Measurements from ENCODE around the gene CA9.

The CA9 gene

DNA sequence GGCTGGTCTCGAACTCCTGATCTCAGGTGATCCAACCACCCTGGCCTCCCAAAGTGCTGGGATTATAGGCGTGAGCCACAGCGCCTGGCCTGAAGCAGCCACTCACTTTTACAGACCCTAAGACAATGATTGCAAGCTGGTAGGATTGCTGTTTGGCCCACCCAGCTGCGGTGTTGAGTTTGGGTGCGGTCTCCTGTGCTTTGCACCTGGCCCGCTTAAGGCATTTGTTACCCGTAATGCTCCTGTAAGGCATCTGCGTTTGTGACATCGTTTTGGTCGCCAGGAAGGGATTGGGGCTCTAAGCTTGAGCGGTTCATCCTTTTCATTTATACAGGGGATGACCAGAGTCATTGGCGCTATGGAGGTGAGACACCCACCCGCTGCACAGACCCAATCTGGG lies 1.5 kb downstream of the CA9 start:
- DNase-seq (ENCODE audit: low read depth in 1 of 2, low spot score in 1 of 2), result no peak

DNA sequence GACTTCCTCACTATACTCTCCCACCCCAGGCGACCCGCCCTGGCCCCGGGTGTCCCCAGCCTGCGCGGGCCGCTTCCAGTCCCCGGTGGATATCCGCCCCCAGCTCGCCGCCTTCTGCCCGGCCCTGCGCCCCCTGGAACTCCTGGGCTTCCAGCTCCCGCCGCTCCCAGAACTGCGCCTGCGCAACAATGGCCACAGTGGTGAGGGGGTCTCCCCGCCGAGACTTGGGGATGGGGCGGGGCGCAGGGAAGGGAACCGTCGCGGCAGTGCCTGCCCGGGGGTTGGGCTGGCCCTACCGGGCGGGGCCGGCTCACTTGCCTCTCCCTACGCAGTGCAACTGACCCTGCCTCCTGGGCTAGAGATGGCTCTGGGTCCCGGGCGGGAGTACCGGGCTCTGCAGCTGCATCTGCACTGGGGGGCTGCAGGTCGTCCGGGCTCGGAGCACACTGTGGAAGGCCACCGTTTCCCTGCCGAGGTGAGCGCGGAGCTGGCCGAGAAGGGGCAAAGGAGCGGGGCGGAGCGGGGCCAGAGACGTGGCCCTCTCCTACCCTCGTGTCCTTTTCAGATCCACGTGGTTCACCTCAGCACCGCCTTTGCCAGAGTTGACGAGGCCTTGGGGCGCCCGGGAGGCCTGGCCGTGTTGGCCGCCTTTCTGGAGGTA lies 2.1 kb downstream of the CA9 start:
- no peak for DNase-seq (ENCODE audit: low read depth in 1 of 2, low spot score in 1 of 2)

- no peak for DNase-seq (ENCODE audit: low read depth in 1 of 2, low spot score in 1 of 2)
These were observed 5.4 kb downstream of the CA9 start for GRCh38 chr9:35679091-35679490.

- DNase-seq (ENCODE audit: low read depth in 1 of 2, low spot score in 1 of 2), result no peak
These were observed 6.1 kb downstream of the CA9 start for GRCh38 chr9:35679766-35680330.

DNA sequence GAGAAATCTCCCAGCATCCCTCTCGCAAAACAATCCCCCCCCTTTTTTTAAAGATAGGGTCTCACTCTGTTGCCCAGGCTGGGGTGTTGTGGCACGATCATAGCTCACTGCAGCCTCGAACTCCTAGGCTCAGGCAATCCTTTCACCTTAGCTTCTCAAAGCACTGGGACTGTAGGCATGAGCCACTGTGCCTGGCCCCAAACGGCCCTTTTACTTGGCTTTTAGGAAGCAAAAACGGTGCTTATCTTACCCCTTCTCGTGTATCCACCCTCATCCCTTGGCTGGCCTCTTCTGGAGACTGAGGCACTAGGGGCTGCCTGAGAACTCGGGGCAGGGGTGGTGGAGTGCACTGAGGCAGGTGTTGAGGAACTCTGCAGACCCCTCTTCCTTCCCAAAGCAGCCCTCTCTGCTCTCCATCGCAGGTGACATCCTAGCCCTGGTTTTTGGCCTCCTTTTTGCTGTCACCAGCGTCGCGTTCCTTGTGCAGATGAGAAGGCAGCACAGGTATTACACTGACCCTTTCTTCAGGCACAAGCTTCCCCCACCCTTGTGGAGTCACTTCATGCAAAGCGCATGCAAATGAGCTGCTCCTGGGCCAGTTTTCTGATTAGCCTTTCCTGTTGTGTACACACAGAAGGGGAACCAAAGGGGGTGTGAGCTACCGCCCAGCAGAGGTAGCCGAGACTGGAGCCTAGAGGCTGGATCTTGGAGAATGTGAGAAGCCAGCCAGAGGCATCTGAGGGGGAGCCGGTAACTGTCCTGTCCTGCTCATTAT lies 6.8 kb downstream of the CA9 start:
- DNase-seq (ENCODE audit: low read depth in 1 of 2, low spot score in 1 of 2), result no peak

DNA sequence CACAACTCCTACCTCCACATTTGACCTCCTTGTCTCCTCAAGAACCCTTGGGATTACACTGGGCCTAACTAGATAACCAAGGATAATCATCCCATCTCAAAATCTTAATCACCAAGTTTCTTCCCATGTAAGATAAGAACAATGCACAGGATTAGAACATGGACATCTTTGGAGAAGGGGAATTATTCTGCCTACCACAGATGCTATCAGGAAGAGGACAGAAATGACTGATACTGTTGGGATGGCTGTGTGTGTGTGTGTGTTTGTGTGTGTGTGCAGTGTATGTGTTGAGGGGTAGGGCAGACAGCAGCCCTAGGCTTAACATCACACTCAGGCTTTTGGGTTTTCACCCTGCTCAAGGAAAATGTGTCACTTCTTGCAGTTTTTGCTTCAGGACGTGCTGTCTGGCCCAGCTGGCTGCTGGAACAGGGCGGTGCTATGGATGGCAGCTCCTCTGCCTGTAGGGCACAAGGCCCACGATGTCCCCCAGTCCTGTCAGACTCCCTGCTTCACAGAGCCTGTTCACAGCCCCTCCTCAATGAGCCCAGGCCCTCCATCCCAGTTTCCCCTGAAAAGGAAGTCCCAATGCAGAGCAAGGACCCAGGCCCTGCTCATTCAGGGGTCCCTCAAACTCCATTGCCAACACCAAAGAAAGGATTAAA lies 7.7 kb downstream of the CA9 start:
- DNase-seq (ENCODE audit: low read depth in 1 of 2, low spot score in 1 of 2), result no peak

GRCh38 chr9:35682051-35682450 lies 8.3 kb downstream of the CA9 start:
- DNase-seq (ENCODE audit: low read depth in 1 of 2, low spot score in 1 of 2), result no peak

- no peak for DNase-seq (ENCODE audit: low read depth in 1 of 2, low spot score in 1 of 2)
These were observed 9.0 kb downstream of the CA9 start for GRCh38 chr9:35682520-35683315.

GRCh38 chr9:35683323-35683722 lies 9.6 kb downstream of the CA9 start:
- no peak for DNase-seq (ENCODE audit: low read depth in 1 of 2, low spot score in 1 of 2)

- no peak for DNase-seq (ENCODE audit: low read depth in 1 of 2, low spot score in 1 of 2)
These were observed 11.2 kb downstream of the CA9 start for GRCh38 chr9:35684921-35685320.

- no peak for DNase-seq (ENCODE audit: low read depth in 1 of 2, low spot score in 1 of 2)
These were observed 11.8 kb downstream of the CA9 start for GRCh38 chr9:35685506-35685905.

DNA sequence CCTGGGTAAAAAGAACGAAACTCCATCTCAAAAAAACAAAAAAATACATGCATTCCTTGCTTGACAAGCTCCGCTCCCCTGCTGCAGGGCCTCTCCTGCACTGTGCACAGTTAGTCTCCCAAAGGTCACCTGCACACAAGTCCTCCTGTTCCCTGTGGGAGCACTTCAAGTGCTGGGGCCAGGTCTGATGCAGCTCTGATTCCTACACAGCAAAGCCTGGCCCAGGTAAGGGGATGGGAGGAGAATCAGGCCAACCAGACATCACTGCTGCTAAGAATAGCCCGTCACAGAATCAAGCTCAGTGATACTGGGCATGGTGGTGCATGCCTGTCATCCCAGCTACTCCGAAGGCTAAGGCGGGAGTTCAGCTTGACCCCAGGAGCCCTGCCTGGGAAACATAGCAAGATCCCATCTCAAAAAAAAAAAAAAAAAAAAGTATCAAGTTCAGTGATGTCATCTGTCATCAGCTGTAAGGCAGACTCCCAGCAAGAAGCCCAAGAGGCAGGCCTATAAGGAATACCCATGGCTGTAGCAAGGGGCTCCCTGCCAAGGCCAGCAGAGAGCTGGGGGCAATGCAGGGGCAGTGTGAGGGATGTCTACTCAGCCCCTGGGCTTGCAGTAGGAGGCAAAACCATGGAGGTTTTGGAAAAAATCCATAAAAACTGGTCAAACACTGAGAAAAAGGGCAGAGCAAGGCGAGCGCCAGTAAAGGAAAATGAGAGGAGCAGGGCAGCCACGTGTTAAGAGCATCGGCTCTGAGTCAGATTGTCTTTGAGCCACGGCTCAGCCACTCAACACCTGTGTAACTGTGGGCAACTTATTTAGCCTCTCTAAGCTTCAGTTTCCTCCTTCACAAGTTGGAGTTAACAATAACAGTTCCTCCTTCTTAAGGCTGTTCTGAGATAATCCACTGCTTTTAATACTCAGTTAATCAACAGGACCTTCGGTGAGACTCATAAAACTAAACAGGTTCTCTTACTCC lies 12.8 kb downstream of the CA9 start:
- DNase-seq (ENCODE audit: low read depth in 1 of 2, low spot score in 1 of 2), result no peak

GRCh38 chr9:35687306-35687705 lies 13.6 kb downstream of the CA9 start:
- no peak for DNase-seq (ENCODE audit: low read depth in 1 of 2, low spot score in 1 of 2)

DNA sequence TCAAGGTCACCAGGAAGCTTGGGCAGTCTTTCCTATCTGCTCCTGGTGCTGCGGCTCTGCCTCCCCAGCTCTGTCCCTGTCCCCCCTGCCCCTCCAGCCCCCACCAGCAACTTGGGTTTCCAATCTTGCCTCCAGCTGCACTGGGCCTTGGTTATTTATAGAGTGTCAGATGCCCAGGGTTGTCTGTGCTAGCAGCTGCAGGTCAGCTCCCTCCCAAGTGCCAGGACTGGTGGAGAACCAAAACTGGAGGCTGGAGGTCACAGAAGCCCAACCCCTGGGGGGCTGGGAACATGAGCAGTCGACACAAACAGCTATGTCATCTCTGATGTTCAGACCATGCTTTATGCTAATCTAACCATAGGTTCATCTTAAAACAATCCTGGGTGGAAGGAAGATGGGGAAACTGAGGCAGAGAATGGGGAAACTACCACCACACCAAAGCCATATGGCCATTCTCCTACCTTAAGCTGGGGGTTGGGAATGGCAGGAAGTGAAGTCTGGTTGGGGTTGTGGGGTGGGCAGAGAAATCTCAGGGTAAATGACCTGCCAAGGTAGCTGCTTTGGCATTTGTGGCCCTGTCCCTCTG lies 14.3 kb downstream of the CA9 start:
- DNase-seq (ENCODE audit: low read depth in 1 of 2, low spot score in 1 of 2), result no peak

DNA sequence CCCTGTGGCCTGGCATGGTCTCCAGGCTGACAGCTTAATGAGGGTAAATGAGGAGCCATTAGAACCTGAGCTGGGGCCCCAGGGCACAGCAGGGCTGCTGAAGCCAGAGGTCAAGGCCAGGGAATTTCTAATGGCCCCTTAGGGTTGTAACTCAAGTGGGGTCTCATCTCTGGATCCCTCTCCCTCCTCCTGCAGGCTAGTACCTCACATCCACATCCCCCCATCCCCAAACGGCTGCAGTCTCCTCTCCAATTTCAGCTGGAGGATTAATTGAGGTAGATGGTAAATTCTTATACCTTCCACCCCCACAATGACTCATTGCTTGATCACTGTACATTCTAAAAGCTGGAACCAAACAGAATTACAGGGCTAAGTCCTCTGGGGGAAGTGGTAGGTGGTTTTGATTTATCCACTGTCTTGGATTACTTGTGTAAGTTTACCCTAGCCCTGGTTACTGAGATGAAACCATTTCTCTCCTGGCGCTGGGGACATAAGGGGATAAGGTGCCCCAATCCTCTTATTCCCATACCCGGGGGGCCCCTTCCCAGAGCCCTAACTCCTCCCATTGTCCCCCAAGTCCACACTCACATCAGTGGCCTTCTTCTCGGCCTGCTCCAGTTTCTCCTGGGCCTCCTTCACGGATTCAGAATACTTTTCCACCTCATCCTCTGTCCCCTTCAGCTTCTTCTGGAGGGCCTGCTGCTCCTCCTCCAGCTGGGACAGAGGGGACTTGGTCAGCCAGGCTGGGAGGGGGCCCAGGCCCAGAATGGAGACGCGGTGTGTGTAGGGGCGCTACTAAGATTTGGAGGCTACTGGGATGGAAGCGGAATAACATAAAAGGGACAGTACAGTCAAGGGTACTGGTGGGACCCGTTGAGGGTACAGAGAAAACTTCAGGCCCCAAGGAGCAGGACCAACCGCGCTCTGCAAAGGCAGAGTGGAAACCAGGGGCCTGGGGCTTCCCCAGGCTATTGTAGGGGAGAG lies 15.1 kb downstream of the CA9 start:
- no peak for DNase-seq (ENCODE audit: low read depth in 1 of 2, low spot score in 1 of 2)

GRCh38 chr9:35689542-35690293 lies 16.0 kb downstream of the CA9 start, which contains the start of gene TPM2:
Gene TPM2, minus strand, starts transcription at chr9:35689925. Its CDS starts 108 bp downstream, at chr9:35689817.
- DNase-seq (ENCODE audit: low read depth in 1 of 2, low spot score in 1 of 2), result no peak

GRCh38 chr9:35690294-35690613 lies 16.5 kb downstream of the CA9 start:
- DNase-seq (ENCODE audit: low read depth in 1 of 2, low spot score in 1 of 2), result no peak

All from stimulated activated CD4-positive, alpha-beta T cell treated with anti-CD3 and anti-CD28 coated beads, Interleukin-15, amount 100 ng/mL, for 1 hour (primary cell).